WTC11 (cell line): ENCODE measurements around the gene SERPIND1.

Source experiments
- GABPB1 ChIP-seq: sonication (generic); formaldehyde crosslinking; IDR thresholded peaks from 2 replicates; pipeline ENCODE4 v1.8.1; 2023; ENCODE audit warnings: mild to moderate bottlenecking, missing genetic modification reagents
- IRF1 ChIP-seq: sonication (generic); formaldehyde crosslinking; IDR thresholded peaks from 2 replicates; pipeline ENCODE4 v1.8.0; 2023; ENCODE audit warnings: missing genetic modification reagents
- NFYB ChIP-seq: sonication (generic); formaldehyde crosslinking; conservative IDR thresholded peaks from 2 replicates; pipeline ENCODE4 v1.8.0; 2022; ENCODE audit warnings: low read depth, missing genetic modification reagents

GRCh38 chr22:20782596-20783299 lies 8.8 kb downstream of the SERPIND1 start:
- no peak for TF ChIP-seq GABPB1 (CRISPR knock-in tag)
- no peak for TF ChIP-seq IRF1 (CRISPR knock-in tag)
- no peak for TF ChIP-seq NFYB (CRISPR knock-in tag)
